Thyroid gland (tissue), 4 donors: ENCODE measurements around the gene PGM5.

ENCODE experiments used
- CTCF ChIP-seq, 6 experiments: fragments of 200-600 bp in 3 of 6; fragments of 450-650 bp in 3 of 6; sonication (generic) in 3 of 6; IDR thresholded peaks; one replicate each; pipeline ENCODE4 v1.5.1; 2016 to 2019; ENCODE audit warnings: antibody characterized with exemption in 6 of 6, mild to moderate bottlenecking in 2 of 6, inconsistent platforms in 1 of 6, moderate library complexity in 1 of 6
- POLR2A ChIP-seq, 2 donors: fragments of 450-650 bp; IDR thresholded peaks; one replicate each; pipeline ENCODE4 v1.6.1; 2017; ENCODE audit warnings: antibody characterized with exemption in 2 of 2, mild to moderate bottlenecking in 2 of 2, moderate library complexity in 1 of 2

DNA sequence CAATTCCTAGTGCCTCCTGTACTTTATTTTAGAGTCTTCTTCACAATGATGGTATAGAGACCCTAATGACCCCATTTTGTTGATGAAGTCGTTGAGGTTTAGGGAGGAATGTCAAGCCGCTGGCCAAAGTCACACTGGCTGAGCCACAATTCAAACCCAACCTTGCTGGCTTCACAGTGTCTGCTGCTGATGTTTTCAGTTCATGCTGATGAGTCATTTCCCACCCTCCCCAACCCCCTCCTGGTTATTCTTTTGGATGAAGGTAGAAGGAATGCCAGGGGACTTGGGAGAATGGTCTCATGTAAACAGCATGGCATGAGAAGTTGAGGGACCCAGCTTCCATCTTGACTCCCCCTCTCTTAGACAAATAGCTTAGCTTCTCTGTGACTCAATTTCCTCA lies 115.7 kb downstream of the PGM5 start:
- TF ChIP-seq CTCF (IDR thresholded peaks at IDR 0.05) (no peak), POLR2A (IDR thresholded peaks at IDR 0.05) (no peak)
